NCI-H187 (cell line): Measurements from ENCODE around the gene CREBL2.
"Not testable (repeated sequence)": the region's sequence is repeated elsewhere in the genome, so short reads cannot be mapped to it uniquely, and the experiment has no call there.

Source experiments
- DNase-seq, 2 experiments: peaks; one replicate each; lab custom pipeline; 2025; lab: John Stamatoyannopoulos, UW

The CREBL2 gene

DNA sequence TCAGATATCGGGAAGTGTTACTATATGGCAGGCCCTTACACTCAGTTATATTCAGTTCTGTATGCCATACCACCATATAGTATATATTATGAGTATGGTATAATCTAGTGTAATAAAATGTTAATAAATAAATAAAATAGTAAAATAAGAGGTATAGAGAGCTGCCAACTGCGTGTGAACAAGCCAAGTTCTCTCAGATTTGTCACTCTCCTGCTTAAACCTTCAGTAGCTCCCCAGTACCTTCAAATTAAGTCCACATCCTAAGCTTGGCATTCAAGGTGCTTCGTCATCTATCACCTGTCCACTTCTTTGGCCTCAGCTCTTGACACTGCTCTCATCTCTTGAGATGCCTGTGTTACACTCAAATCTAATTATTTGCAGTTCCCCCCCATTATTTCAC lies 12.8 kb upstream of the CREBL2 start:
- no peak for DNase-seq

GRCh38 chr12:12599750-12600643 lies 11.7 kb upstream of the CREBL2 start:
- no peak for DNase-seq

- DNase-seq: no peak
These were observed 11.0 kb upstream of the CREBL2 start for GRCh38 chr12:12600659-12601058.

DNA sequence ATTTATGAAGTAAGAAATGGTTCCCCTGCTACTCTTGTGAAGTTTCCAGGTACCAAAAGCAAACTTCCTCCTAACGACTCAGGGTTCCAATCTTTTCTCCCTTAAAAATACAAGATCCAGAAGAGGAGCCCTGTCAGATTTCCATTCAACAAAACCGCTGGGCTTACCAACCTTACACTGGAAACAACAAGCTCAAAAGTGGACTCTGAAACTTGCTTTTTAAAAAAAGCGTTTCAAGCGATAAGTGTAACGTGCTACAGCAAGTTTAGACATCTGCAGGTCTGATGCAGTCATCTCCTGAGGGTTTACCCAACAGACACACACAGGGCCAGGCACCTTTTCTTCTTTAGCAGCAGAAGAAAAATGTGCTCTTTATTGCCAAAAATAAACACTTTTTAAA lies 6.9 kb upstream of the CREBL2 start:
- no peak for DNase-seq

GRCh38 chr12:12606781-12607589 lies 4.7 kb upstream of the CREBL2 start:
- no peak for DNase-seq

GRCh38 chr12:12608557-12608957 lies 3.1 kb upstream of the CREBL2 start:
- no peak for DNase-seq

- no peak for DNase-seq
These were observed 2.0 kb upstream of the CREBL2 start for GRCh38 chr12:12609692-12610091.

DNA sequence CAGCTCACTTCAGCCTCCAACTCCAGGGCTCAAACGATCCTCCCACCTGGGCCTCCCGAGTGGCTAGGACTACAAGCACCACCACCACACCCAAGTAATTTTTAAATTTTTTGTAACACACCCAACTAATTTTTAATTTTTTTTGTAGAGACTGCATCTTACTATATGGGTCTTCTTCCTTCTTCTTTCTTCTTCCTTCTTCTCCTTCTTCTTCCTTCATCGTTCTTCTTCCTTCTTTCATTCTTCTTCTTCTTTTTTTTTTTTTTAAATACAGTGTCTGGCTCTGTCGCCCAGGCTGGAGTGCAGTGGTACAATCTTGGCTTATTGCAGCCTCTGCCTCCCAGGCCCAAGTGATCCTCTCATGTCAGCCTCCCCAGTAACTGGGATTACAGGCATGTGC lies 965 bp upstream of the CREBL2 start:
- DNase-seq: no peak

GRCh38 chr12:12612358-12612757 lies 682 bp downstream of the CREBL2 start:
- DNase-seq: no peak

GRCh38 chr12:12613344-12613743 lies 1.7 kb downstream of the CREBL2 start:
- no peak for DNase-seq

GRCh38 chr12:12614342-12614741 lies 2.7 kb downstream of the CREBL2 start:
- no peak for DNase-seq

DNA sequence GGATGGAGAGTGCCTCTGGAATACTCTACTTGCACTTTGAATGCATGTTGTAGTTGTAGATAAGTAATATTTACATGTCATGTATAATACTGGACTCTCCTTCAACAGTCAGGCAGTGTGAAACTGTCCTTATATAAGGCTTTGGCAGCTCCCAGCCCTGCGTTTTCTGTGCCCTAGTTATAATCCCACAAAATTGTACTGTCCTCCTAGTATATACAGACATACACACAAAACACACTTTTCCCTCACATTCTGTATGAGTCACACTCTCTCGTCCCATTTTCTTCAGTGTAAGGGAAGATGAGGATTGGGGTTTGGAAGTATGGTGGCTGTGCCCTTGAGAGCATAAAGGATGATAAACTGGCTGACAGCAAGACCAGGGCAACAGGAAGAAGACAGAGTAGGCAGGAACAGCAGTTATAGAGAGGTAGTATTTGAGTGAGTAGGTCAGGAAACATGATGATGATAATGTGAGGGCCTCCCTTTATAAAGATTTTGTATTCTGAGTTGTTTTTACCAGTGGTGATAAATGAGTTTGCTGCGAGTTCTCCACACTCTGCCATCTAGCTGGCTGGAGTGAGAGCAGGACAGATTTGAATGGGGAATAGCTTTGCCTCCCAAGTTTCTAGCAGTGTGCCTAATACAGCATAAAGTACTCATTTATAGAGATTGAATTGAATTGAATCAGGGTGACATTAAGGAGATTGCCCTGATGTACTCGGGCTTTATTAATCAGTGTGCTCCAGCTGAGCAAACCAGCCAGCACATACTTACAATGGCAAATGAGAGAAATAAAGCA lies 5.0 kb downstream of the CREBL2 start:
- DNase-seq: no peak

- not testable (repeated sequence) for DNase-seq
These were observed 6.4 kb downstream of the CREBL2 start for GRCh38 chr12:12618064-12618463.

- DNase-seq: no peak
These were observed 9.1 kb downstream of the CREBL2 start for GRCh38 chr12:12620730-12621315.

DNA sequence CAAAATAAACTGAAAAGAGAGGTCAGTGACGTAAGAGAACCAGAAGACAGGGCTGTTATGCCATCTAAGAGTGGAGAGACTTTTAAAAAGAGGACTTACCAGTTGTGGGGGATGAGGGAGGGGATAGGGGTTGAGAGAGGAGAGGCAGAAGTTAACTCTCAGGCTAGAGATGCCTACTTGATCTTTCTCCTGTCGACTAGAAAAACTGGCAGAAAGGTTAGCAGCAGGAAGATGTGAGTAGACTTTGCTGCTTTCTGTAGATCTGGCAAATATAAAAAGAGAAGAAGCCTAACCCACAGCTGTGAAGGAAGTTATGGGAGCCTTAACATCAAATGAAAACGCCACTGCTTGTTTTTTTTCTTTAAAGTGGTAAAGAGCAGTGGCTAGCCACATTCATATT lies 10.7 kb downstream of the CREBL2 start:
- no peak for DNase-seq

GRCh38 chr12:12624498-12624992 lies 12.9 kb downstream of the CREBL2 start:
- DNase-seq: no peak

GRCh38 chr12:12626471-12626870 lies 14.8 kb downstream of the CREBL2 start:
- DNase-seq: no peak

- no peak for DNase-seq
These were observed 15.7 kb downstream of the CREBL2 start for GRCh38 chr12:12627308-12627827.

DNA sequence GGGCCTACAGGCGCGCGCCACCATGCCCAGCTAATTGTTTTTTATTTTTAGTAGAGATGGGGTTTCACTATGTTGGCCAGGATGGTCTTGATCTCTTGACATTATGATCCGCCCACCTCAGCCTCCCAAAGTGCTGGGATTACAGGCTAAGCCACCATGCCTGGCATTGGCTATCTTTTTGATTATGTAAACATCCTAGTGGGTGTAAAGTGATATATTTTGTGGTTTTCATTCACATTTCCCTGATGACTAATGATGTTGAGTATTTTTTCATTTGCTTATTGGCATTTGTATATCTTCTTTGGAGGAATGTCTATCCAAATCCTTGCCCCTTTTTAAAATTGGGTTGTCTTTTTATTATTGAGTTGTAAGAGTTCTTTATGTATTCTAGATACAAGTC lies 16.3 kb downstream of the CREBL2 start:
- no peak for DNase-seq

GRCh38 chr12:12630850-12631249 lies 19.2 kb downstream of the CREBL2 start:
- DNase-seq: no peak

- DNase-seq: no peak
These were observed 24.0 kb downstream of the CREBL2 start for GRCh38 chr12:12635651-12636050.

DNA sequence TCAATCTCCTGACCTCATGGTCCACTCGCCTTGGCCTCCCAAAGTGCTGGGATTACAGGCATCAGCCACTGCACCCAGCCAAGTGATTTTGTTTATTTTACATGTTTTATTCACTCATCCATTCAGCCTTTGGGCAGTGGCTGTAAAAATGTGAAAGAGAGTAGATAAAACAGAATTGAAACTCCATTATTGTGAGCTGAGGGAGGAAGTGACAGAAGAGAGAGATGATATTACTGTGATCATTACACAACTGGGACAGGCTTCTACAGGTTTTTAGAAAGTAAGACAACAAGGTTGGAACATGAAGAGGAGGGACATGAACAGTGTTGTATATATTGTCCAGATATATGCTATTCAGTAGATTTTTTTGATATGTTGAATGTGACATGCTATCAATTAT lies 25.0 kb downstream of the CREBL2 start:
- no peak for DNase-seq
